GM10266 (cell line): ENCODE results near the gene FOXO3.

Experiments
- DNase-seq: peaks from one replicate; pipeline ENCODE4 v3.0.0; 2012; ENCODE audit errors: extremely low spot score
- TF ChIP-seq, protein P1 (sequence below): IDR thresholded peaks from 2 replicates; pipeline ENCODE4 v1.5.1; 2012; ENCODE audit warnings: mild to moderate bottlenecking, low read depth; ENCODE audit not compliant: control insufficient read depth, insufficient read depth; ENCODE audit errors: missing control alignments

The FOXO3 gene

DNA sequence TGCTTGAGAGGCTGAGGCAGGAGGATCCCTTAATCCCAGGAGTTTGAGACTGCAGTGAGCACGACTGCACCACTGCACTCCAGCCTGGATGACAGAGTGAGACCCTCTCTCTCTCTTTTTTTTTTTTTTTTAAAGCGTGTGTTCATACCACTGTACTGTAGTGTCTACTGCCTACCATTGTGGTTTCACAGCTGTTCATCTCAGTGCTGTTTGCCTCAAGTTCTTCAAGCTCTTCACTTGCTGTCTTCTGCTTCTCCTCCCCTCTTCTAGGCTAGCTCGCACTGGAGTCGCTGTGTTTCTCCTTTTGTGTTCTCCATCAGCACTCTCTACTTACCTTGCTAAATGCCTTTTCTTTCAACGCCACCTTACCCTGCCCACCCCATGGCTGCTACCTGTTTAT, 7.4 kb downstream of the FOXO3 start:
- TF ChIP-seq, protein P1, sequence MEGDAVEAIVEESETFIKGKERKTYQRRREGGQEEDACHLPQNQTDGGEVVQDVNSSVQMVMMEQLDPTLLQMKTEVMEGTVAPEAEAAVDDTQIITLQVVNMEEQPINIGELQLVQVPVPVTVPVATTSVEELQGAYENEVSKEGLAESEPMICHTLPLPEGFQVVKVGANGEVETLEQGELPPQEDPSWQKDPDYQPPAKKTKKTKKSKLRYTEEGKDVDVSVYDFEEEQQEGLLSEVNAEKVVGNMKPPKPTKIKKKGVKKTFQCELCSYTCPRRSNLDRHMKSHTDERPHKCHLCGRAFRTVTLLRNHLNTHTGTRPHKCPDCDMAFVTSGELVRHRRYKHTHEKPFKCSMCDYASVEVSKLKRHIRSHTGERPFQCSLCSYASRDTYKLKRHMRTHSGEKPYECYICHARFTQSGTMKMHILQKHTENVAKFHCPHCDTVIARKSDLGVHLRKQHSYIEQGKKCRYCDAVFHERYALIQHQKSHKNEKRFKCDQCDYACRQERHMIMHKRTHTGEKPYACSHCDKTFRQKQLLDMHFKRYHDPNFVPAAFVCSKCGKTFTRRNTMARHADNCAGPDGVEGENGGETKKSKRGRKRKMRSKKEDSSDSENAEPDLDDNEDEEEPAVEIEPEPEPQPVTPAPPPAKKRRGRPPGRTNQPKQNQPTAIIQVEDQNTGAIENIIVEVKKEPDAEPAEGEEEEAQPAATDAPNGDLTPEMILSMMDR, result no peak
- DNase-seq, result no peak

DNA sequence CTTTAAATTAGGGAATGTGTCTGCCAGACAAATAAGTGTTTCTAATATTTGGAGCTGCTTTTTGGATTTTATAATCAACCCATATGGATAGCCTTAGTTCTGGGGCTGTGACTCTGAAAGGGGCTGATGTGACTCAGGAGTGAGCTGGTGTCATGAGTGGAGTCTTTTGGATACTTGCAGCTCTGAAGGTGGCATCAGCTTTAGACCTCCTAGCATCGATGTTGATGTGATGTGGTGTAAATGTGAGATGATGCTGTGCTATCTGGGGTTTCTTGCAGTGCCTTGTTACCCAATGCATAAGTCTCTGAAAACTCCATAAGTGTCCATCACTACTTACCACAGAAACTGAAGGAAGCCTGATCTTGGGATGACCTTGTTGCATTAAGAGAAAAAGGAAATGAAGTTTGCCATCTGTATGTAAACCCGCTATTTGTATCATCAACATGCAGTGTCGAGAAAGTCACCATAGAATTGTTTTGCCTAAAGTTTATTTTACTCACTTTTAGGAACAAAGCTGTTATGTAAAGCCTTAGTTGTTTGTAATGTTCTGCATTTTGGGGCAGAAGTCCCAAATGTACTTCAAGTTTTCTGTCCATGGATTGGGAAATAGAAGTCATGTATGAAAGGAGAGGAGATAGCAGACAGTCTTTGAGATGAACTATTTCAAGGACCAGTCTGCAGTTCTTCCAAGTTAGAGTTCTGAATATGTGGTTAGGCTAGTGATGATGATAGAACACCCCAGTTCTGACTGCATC, 8.0 kb downstream of the FOXO3 start:
- no peak for DNase-seq
- TF ChIP-seq, protein P1, result no peak

DNA sequence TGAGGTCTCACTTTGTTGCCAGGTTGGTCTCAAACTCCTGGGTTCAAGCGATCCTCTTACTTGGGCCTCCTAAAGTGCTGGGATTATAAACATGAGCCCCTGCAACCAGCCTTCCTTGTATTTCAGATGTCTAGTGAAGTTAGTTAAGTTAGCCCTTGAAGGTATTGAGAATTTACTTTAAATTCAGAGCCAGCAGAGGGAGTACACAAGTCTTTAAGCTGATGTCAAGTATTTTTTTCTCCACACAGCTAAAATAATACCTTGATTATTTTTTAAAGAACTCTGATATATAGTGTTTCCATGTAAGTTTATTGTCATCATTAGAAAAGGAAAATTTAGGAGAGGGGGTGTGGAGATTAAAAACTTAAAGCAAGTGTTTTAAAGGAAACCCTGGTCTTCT, 9.8 kb downstream of the FOXO3 start:
- DNase-seq, result no peak
- TF ChIP-seq, protein P1, result no peak

DNA sequence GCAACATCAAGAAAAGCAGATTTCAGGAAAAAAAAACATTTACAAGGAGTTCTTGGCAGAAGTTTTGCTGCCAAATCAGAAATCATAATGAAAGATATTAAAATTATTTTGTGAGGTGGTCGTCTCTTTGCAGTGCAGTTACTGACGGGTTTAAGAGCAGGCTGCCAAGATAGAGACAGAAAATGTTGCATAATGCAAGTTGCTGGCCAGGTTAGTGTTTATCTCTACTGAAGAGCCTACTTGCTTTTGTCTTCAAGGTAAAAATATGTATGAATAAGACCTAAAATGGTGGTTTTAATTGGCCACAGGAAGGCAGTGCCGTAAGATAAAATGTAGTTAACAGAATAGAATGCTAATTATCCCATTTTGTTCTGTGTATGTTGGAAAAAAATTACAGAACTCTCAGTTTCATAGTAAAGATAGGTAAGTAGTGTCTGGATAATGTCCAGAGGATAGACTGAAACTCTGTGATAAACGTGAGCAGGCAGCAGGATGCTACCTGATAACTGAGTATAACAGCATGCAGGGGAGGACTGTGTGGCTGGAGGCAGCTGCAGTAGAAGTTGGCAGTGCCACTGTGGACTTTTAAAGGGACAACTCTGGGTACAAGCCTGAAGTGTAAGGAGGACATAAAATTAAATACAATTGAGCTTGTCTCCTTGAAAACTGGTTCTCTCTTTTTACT, 13.9 kb downstream of the FOXO3 start:
- DNase-seq, result no peak
- TF ChIP-seq, protein P1, result no peak

DNA sequence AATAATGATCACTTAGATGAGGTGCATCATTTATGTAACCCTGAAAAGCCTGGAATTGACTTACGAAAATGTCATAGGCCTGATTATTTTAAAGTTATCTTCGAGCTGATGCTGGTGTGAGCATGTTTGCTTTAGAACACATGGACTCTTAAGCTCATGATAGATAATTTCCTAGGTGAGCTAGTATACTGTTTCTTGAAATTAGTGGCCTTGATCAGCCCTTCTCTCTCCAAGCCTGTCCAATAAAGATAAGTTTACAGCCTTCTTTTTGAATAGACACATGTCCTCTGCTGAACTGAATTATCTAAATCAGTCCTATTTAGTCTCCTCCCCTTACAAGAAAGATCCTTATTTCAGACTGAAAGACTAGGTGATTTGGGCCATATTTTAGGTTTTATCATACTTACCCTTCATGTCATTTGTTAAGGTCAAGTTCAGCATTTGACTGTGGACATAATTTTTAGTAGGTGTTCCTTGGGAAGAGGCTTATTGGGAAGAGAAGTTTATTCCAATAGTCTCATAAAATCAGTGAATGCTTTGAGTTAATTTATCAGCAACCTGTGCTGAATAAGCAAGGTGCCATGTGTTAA, 15.3 kb downstream of the FOXO3 start:
- no peak for DNase-seq
- TF ChIP-seq, protein P1, result no peak

DNA sequence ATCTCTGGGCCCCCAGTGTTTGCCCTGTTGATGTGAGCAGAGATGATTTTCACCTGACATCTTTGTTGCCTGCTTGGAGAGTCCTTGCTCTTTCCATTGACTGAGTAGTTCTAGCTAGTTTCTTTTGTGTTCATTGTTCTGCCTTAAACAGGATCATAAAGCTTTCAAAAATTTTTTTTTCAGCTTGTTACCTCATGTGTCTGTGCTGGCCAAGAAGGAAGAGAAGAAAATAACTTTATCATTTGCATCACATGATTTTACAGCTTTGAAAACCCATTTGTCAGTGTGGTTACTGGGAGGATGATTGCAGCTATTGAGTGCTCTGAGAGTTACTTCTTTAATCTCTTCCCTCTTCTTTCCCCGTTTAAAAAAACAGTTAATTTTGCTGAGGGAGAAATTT, 16.0 kb downstream of the FOXO3 start:
- DNase-seq, result no peak
- TF ChIP-seq, protein P1, result no peak

DNA sequence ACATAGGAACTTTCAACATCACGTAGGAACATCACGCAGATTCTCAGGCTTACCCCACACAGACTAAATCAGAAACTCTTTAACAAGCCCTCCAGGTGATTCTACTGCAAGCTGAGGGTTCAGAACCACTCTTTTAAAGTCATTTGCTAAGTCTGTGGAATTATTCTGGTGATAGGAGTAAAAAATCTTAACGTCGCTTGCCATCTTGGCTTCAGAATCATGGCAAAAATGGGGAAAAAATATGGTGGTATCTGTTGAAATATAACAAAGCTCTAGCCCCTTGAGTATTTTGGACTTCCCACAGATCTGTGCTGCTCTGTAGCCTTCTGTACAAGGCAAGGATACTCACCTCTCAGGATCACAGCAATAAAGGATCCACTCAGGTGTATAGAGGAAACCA, 17.4 kb downstream of the FOXO3 start:
- TF ChIP-seq, protein P1, result no peak
- DNase-seq, result no peak
